BE2C (cell line): ENCODE data around the gene C15orf61. TPM values are rescaled to one million over a fixed set of nuclear protein-coding genes. Genes with fewer than 3 reads are reported as not detected.
A peak's percentile ranks its signal among the peaks of the same experiment; 100 is the strongest.

Source experiments
- DNase-seq: peaks from one replicate; pipeline ENCODE4 v3.0.0-alpha.2; 2020
- H3K27me3 ChIP-seq: fragments of 250-450 bp; sonication (Bioruptor Pico); 2 replicates; pipeline ENCODE4 v1.5.1; 2020; ENCODE audit warnings: mild to moderate bottlenecking
- H3K36me3 ChIP-seq: fragments of 250-450 bp; sonication (Bioruptor Pico); 2 replicates; pipeline ENCODE4 v1.5.1; 2020; ENCODE audit warnings: mild to moderate bottlenecking
- H3K4me1 ChIP-seq: fragments of 250-450 bp; sonication (Bioruptor Pico); 2 replicates; pipeline ENCODE4 v1.5.1; 2020
- H3K4me3 ChIP-seq: 2 replicates; pipeline ENCODE4 v1.5.1; 2011; ENCODE audit warnings: low read depth, low read length
- H3K9me3 ChIP-seq: fragments of 250-450 bp; sonication (Bioruptor Pico); 2 replicates; pipeline ENCODE4 v1.5.1; 2020
- CTCF ChIP-seq: IDR thresholded peaks from 2 replicates; pipeline ENCODE4 v1.5.1; 2012; ENCODE audit warnings: mild to moderate bottlenecking, low read depth, low read length
- polyA plus RNA-seq: library from polyadenylated mRNA; unstranded; fragments of >200 nt; gene quantifications from one replicate; pipeline ENCODE4 v1.2.1, GENCODE V29; 2012; ENCODE audit warnings: low read depth, missing spikeins; ENCODE audit not compliant: insufficient read length, insufficient read depth

C15orf61 gene
- polyA plus RNA-seq, result 15.7 TPM

- no peak for TF ChIP-seq CTCF
- H3K27me3 ChIP-seq, result no peaks in the 10 kb centered on the region
- H3K9me3 ChIP-seq, result no peaks in the 10 kb centered on the region
- peaks cover 3% of the 10 kb centered on the region; the same call in 1 of the 2 replicates for H3K4me1 ChIP-seq
- peak within 1 kb of the TSS; percentile 63 for H3K4me3 ChIP-seq
- DNase-seq, result peak; percentile 92
- no peaks in the 10 kb centered on the region for H3K36me3 ChIP-seq
Observed at GRCh38 chr15:67521029-67521782, at the start of gene C15orf61. C15orf61 (plus strand) TSS chr15:67521131; CDS start chr15:67521249, 118 bp downstream.

- DNase-seq, result no peak
- Histone ChIP-seq H3K4me1 (no peaks in the 10 kb centered on the region), H3K36me3 (no peaks in the 10 kb centered on the region), H3K4me3 (no peak overlapping the region), H3K9me3 (no peaks in the 10 kb centered on the region), H3K27me3 (no peaks in the 10 kb centered on the region)
- no peak for TF ChIP-seq CTCF
Observed at GRCh38 chr15:67472957-67473356, 48.0 kb upstream of the C15orf61 start.

- no peaks in the 10 kb centered on the region for H3K36me3 ChIP-seq
- TF ChIP-seq CTCF, result no peak
- H3K9me3 ChIP-seq, result no peaks in the 10 kb centered on the region
- H3K27me3 ChIP-seq, result no peaks in the 10 kb centered on the region
- no peak overlapping the region for H3K4me3 ChIP-seq
- no peak for DNase-seq
- H3K4me1 ChIP-seq, result no peaks in the 10 kb centered on the region
Observed at GRCh38 chr15:67474405-67475110, 46.4 kb upstream of the C15orf61 start.

- no peaks in the 10 kb centered on the region for H3K27me3 ChIP-seq
- no peaks in the 10 kb centered on the region for H3K36me3 ChIP-seq
- no peak overlapping the region for H3K4me3 ChIP-seq
- no peak for TF ChIP-seq CTCF
- no peaks in the 10 kb centered on the region for H3K4me1 ChIP-seq
- no peak for DNase-seq
- no peaks in the 10 kb centered on the region for H3K9me3 ChIP-seq
Observed at GRCh38 chr15:67479781-67480505, 41.0 kb upstream of the C15orf61 start.

GRCh38 chr15:67480741-67481140, 40.2 kb upstream of the C15orf61 start:
- Histone ChIP-seq H3K27me3 (no peaks in the 10 kb centered on the region), H3K4me3 (no peak overlapping the region), H3K36me3 (no peaks in the 10 kb centered on the region), H3K9me3 (no peaks in the 10 kb centered on the region), H3K4me1 (no peaks in the 10 kb centered on the region)
- no peak for DNase-seq
- no peak for TF ChIP-seq CTCF
